Measurements from ENCODE around the gene GTF3C6. TPM values are rescaled to one million over a fixed set of nuclear protein-coding genes. Genes with fewer than 3 reads are reported as not detected.
"Not testable (repeated sequence)": the region's sequence is repeated elsewhere in the genome, so short reads cannot be mapped to it uniquely, and the experiment has no call there.

The GTF3C6 gene
- total RNA-seq, 2 donors from 2014 or later: 28.1 to 36.8 TPM

DNA sequence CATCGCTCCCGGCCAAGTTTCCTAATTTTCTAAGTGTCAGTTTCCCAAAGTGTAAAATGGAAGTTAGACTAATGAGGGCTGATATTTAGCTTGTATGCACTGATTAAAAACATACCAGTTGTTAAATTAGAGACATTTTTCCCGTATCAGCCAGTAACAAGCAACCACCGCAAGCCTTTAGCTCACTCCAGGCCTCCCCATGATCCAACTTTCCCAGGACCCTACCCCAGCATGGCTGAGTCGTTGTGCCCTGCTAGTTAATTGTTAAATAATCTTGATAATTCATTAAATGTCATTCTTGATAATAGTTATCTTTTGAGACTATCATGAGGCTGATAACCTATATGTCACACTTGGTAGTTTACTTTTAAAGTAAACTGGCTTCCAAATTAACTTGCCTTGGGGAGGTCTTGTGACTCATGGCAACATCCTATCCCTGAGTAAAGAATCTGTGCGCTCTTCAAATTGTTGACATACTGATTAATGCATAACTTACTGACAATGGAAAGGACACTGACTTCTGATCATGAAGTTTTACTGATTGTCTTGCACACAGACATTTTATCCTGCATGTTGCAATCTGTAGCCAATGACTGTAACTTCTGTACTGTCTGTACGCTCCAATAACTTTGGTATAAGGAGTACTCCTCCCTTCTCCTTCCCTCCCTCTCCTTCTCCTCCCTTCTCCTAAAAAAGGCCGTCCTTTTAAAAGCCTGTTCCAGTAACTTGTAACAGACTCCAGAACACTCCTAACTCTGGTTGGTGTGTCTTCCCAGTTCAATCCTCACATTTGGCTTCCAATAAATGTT is 6.3 kb upstream of the GTF3C6 start:
- DNase-seq (no peak), ATAC-seq (no peak)
- peaks cover 2% of the 10 kb centered on the region for H3K4me1 Mint-ChIP-seq
- H3K27ac Mint-ChIP-seq: peak overlapping the region; percentile 6
- no peaks in the 10 kb centered on the region for H3K9me3 ChIP-seq (ENCODE audit: control insufficient read depth, low read length, poor library complexity, severe bottlenecking)
- H3K27me3 Mint-ChIP-seq: peaks cover 4% of the 10 kb centered on the region
- no peaks in the 10 kb centered on the region for H3K36me3 Mint-ChIP-seq (ENCODE audit: low read depth)
- H3K4me3 Mint-ChIP-seq: no peak overlapping the region

DNA sequence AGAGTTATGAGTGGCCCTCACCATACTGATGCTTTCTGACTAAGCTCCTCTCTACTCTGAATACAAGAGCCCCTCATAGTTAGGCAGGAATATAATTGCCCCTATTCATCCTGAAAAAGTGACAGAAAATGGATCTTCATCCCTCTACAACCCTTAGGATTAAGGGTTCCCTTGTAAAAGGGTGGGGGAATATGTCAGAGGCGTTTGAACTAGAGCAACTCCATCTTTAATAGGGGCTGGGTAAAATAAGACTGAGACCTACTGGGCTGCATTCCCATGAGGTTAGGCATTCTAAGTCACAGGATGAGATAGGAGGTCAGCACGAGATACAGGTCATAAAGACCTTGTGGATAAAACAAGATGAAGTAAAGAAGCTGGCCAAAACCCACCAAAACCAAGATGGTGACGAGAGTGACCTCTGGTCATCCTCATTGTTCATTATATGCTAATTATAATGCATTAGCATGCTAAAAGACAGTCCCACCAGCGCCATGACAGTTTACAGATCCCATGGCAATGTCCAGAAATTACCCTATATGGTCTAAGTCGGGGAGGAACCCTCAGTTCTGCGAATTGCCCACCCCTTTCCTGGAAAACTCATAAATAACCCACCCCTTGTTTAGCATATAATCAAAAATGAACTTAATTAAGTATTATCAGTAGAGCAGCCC is 4.7 kb upstream of the GTF3C6 start:
- peaks cover 2% of the 10 kb centered on the region for H3K36me3 Mint-ChIP-seq (ENCODE audit: low read depth)
- H3K4me1 Mint-ChIP-seq: peaks cover 9% of the 10 kb centered on the region
- no peak overlapping the region for H3K4me3 Mint-ChIP-seq
- ATAC-seq (no peak), DNase-seq (no peak)
- no peak overlapping the region for H3K27ac Mint-ChIP-seq
- H3K27me3 Mint-ChIP-seq: peaks cover 4% of the 10 kb centered on the region
- H3K9me3 ChIP-seq (ENCODE audit: control insufficient read depth, low read length, poor library complexity, severe bottlenecking): no peaks in the 10 kb centered on the region

DNA sequence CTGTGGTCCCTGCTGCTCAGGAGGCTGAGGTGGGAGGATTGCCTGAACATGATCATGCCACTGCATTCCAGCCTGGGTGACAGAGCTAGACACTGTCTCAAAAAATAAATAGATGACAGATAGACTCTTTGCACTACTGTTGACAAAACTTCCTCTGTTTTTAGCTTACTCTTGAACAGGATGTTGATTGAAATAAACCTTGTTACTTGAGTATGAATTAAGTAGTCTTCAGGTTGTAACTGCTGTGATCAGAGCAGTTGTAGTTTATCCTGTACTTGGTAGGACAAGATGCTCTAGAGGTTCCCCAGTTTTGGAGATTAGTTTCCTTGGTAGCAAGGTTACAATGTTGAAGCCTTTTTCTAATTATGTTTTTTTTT is 1.5 kb downstream of the GTF3C6 start:
- Mint-ChIP-seq H3K4me3 (peak overlapping the region; percentile 41), H3K4me1 (peaks cover 11% of the 10 kb centered on the region), H3K36me3 (ENCODE audit: low read depth) (peaks cover 4% of the 10 kb centered on the region), H3K27me3 (no peaks in the 10 kb centered on the region), H3K27ac (no peak overlapping the region)
- ATAC-seq: no peak
- no peak for DNase-seq
- no peaks in the 10 kb centered on the region for H3K9me3 ChIP-seq (ENCODE audit: control insufficient read depth, low read length, poor library complexity, severe bottlenecking)

DNA sequence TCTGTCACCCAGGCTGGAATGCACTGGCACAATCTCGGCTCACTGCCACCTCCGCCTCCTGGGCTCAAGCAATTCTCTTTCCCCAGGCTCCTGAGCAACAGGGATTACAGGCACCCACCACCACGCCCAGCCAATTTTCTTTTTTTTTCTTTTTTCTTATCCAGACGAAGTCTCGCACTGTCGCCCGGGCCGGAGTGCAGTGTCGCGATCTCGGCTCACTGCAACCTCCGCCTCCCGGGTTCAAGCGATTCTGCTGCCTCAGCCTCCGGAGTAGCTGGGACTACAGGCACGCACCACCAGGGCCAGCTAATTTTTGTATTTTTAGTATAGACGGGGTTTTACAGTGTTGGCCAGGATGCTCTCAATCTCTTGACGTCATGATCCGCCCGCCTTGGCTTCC is 4.1 kb downstream of the GTF3C6 start:
- not testable (repeated sequence) for H3K36me3 Mint-ChIP-seq (ENCODE audit: low read depth); H3K27me3 Mint-ChIP-seq; H3K4me3 Mint-ChIP-seq; H3K4me1 Mint-ChIP-seq; DNase-seq; H3K9me3 ChIP-seq (ENCODE audit: control insufficient read depth, low read length, poor library complexity, severe bottlenecking); ATAC-seq
- peak overlapping the region; percentile 63 for H3K27ac Mint-ChIP-seq

DNA sequence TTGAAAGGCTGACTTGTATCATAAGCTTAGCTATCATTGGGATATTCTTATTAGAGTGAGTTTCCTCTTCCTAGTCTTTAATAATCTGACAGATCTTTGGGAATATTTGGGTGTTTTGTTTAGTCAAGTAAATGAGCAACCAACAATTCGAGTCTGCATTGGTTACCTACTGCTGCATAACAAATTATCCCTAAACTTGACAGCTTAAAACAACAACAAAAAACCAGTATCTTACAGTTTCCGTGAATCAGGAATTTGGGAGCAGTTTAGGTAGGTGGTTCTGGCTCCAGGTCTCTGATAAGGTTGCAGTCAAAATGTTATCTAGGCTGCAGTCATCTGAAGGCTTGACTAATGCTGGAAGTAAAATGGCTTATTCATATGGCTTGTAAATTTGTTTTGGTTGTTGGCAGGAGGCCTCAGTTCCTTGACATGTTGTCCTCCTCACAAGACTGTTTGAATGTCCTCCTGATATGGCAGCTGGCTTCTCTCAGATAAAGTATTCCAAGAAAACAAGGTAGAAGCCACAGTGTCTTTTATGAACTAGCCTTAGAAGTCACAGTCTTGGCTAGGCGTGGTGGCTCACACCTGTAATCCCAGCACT is 7.2 kb downstream of the GTF3C6 start:
- no peaks in the 10 kb centered on the region for H3K4me1 Mint-ChIP-seq
- peaks cover 2% of the 10 kb centered on the region for H3K36me3 Mint-ChIP-seq (ENCODE audit: low read depth)
- H3K4me3 Mint-ChIP-seq: no peak overlapping the region
- H3K9me3 ChIP-seq (ENCODE audit: control insufficient read depth, low read length, poor library complexity, severe bottlenecking): no peaks in the 10 kb centered on the region
- DNase-seq (no peak), ATAC-seq (no peak)
- H3K27ac Mint-ChIP-seq: no peak overlapping the region
- no peaks in the 10 kb centered on the region for H3K27me3 Mint-ChIP-seq

DNA sequence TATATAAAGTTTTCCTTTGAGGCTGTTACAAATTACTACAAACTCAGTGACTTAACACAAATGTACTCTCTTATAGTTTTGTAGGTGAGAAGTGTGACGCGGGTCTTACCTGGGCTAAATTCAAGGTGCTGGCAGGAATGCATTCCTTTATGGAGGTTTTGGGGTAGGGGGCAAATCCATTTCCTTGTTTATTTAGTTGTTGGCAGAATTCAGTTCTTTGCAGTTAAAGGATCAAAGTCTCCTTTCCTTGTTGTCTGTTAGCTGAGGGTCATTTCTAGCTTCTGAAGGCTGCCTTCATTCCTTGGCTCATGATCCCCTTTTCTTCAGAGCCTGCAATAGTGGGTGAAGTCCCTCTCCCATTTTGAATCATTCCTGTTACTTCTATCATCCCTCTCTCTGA is 10.2 kb downstream of the GTF3C6 start:
- H3K9me3 ChIP-seq (ENCODE audit: control insufficient read depth, low read length, poor library complexity, severe bottlenecking); ATAC-seq; H3K27me3 Mint-ChIP-seq; H3K4me1 Mint-ChIP-seq; DNase-seq; H3K36me3 Mint-ChIP-seq (ENCODE audit: low read depth): not testable (repeated sequence)
- Mint-ChIP-seq H3K27ac (peak overlapping the region; percentile 4), H3K4me3 (peak overlapping the region; percentile 45)

DNA sequence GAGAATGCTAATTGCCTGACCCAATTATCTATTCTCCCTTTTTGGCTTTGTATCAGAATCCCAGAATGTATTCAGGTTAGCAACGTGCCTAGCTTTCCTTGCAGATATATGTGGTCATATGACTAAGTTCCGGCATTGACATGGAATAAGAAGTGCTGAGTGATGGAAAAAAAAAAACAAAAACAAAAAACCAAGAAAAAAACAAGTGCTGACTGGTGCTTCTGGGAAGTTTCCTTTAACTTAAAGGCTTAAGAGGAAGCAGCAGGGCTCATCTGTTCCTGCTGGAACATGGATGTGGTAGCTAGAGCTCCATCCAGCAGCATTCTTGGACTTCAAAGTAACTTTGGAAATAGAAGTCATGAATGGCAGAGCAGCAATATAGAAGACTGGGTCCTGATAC is 13.0 kb downstream of the GTF3C6 start:
- Mint-ChIP-seq H3K4me3 (no peak overlapping the region), H3K36me3 (ENCODE audit: low read depth) (no peaks in the 10 kb centered on the region), H3K27ac (no peak overlapping the region), H3K27me3 (no peaks in the 10 kb centered on the region), H3K4me1 (no peaks in the 10 kb centered on the region)
- no peaks in the 10 kb centered on the region for H3K9me3 ChIP-seq (ENCODE audit: control insufficient read depth, low read length, poor library complexity, severe bottlenecking)
- no peak for ATAC-seq
- no peak for DNase-seq

DNA sequence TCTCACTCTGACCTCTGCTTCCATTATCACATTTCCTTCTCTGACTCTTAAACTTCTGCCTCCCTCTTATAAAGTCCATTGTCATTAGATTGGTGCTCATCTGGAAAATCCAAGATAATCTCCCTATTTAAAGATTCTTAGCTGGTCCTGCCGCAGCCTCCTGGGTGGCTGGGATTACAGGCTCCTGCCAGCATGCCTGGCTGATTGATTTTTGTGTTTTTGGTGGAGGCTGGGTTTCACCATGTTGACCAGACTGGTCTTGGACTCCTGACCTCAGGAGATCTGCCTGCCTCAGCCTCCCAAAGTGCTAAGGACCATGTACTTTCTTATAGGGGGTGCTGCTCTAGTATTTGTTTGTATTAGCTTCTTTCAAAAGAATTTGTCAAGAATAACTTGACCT is 18.1 kb downstream of the GTF3C6 start:
- no peak overlapping the region for H3K27ac Mint-ChIP-seq
- H3K4me1 Mint-ChIP-seq: peaks cover 10% of the 10 kb centered on the region
- no peak for ATAC-seq
- no peak for DNase-seq
- H3K36me3 Mint-ChIP-seq (ENCODE audit: low read depth): no peaks in the 10 kb centered on the region
- no peak overlapping the region for H3K4me3 Mint-ChIP-seq
- H3K9me3 ChIP-seq (ENCODE audit: control insufficient read depth, low read length, poor library complexity, severe bottlenecking): no peaks in the 10 kb centered on the region
- H3K27me3 Mint-ChIP-seq: no peaks in the 10 kb centered on the region

DNA sequence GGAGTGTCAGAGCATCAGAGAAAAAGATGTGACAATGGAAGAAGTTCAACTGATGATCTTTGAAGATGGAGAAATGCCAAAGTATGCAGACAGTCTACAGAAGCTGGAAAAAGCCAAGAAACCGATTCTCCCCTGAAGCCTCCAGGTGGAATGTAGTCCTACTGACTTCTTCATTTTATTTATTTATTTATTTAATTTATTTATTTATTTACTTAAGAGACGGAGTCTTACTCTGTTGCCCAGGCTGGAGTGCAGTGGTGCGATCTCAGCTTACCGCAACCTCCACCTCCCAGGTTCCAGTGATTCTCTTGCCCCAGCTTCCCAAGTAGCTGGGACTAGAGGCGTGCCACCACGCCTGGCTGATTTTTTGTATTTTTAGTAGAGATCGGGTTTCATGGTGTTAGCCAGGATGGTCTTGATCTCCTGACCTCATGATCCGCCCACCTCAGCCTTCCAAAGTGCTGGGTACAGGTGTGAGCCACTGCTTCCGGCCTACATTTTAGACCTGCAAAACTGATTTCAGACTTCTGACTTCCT is 21.1 kb downstream of the GTF3C6 start:
- ATAC-seq (no peak), DNase-seq (no peak)
- Mint-ChIP-seq H3K4me3 (no peak overlapping the region), H3K36me3 (ENCODE audit: low read depth) (peaks cover 4% of the 10 kb centered on the region), H3K27me3 (no peaks in the 10 kb centered on the region), H3K27ac (no peak overlapping the region), H3K4me1 (peaks cover 27% of the 10 kb centered on the region)
- no peaks in the 10 kb centered on the region for H3K9me3 ChIP-seq (ENCODE audit: control insufficient read depth, low read length, poor library complexity, severe bottlenecking)

DNA sequence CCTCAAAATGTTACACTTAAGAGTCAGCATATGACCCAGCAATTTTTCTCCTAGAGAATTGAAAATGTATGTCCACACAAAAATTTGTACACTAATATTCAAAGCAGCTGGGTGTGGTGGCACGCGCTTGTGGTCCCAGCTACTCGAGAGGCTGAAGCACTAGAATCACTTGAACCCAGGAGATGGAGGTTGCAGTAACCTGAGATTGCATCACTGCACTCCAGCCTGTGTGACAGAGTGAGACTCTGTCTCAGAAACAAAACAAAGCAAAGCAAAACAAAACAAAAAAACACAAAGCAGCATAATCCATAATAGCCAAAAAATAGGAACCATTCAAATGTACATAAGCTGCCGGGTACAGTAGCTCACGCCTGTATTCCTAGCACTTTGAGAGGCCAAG is 21.7 kb downstream of the GTF3C6 start:
- H3K4me3 Mint-ChIP-seq: peak overlapping the region; percentile 97
- no peak overlapping the region for H3K27ac Mint-ChIP-seq
- ATAC-seq: no peak
- no peaks in the 10 kb centered on the region for H3K27me3 Mint-ChIP-seq
- DNase-seq: no peak
- no peaks in the 10 kb centered on the region for H3K9me3 ChIP-seq (ENCODE audit: control insufficient read depth, low read length, poor library complexity, severe bottlenecking)
- peaks cover 27% of the 10 kb centered on the region for H3K4me1 Mint-ChIP-seq
- peaks cover 4% of the 10 kb centered on the region for H3K36me3 Mint-ChIP-seq (ENCODE audit: low read depth)

DNA sequence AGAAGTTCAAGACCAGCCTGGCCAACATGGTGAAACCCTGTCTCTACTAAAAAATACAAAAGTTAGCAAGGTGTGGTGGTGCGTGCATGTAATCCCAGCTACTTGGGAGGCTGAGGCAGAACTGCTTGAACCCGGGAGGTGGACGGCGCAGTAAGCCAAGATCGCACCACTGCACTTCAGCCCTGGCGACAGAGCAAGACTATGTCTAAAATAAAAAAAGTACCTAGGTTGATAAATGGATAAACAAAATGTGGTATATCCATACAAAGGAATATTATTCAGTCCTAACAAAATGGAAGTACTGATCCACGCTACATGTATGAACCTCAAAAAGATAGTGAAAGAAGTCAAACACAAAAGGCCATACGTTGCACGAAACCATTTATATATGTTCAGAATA is 22.1 kb downstream of the GTF3C6 start:
- ATAC-seq (no peak), DNase-seq (no peak)
- Mint-ChIP-seq H3K36me3 (ENCODE audit: low read depth) (peaks cover 4% of the 10 kb centered on the region), H3K27ac (no peak overlapping the region), H3K27me3 (no peaks in the 10 kb centered on the region), H3K4me3 (peak overlapping the region; percentile 97), H3K4me1 (peaks cover 27% of the 10 kb centered on the region)
- H3K9me3 ChIP-seq (ENCODE audit: control insufficient read depth, low read length, poor library complexity, severe bottlenecking): no peaks in the 10 kb centered on the region

DNA sequence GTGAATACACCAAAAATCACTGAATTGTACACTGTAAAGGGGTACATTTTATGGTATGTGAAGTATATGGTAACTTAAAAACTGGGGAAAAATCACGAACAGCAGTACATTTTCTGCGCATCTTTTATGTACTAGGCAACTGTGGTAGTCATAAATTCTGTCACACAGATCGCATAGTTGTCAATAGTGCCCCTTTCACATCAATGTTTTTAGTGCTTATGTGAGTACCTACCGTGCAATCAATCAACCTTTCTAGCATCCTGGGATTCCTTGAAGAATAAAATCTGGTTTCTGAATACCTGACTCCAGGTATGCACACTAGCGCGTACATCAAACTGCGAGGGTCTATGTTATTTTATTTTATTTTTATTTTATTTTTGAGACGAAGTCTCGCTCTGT is 22.7 kb downstream of the GTF3C6 start:
- peak overlapping the region; percentile 97 for H3K4me3 Mint-ChIP-seq
- H3K27me3 Mint-ChIP-seq: no peaks in the 10 kb centered on the region
- ATAC-seq (peak; percentile 0), DNase-seq (no peak)
- peaks cover 30% of the 10 kb centered on the region for H3K4me1 Mint-ChIP-seq
- no peaks in the 10 kb centered on the region for H3K9me3 ChIP-seq (ENCODE audit: control insufficient read depth, low read length, poor library complexity, severe bottlenecking)
- H3K36me3 Mint-ChIP-seq (ENCODE audit: low read depth): peaks cover 8% of the 10 kb centered on the region
- peak overlapping the region; percentile 99 for H3K27ac Mint-ChIP-seq

DNA sequence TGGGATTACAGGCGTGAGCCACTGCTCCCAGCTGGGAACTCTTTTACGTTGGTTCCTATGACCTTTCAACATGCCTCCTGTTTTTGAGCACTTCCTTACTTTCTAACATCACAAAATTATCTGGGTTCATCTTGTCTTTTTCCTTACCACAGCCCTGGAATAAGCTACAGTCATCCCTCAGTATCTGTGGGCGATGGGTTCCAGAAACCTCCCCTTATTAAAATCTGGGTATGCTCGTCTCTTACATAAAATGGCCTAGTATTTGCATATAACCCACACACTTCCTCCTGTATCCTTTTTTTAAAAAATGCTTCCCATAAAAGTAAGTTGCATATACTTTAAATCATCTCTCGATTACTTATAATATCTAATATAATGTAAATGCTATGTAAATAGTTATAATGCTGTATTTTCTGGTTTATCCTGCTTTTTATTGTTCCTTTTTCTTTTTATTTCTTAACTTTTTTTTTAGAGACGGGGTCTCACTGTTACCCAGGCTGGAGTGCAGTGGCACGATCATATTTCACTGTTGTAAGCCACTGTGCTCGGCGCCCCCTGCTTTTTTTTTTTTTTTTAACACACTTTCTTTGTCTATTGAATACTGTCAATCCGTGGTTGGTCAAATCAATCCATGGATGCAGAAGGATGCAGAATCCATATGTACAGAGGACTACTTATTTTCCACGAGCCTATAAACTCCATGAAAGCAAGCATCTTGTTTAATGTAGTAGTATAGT is 32.5 kb downstream of the GTF3C6 start:
- H3K27me3 Mint-ChIP-seq: no peaks in the 10 kb centered on the region

More for the DNA sequence above, 32.5 kb downstream of the GTF3C6 start:
- Mint-ChIP-seq H3K36me3 (ENCODE audit: low read depth) (peaks cover 5% of the 10 kb centered on the region), H3K4me3 (no peak overlapping the region), H3K4me1 (peaks cover 6% of the 10 kb centered on the region), H3K27ac (peak overlapping the region; percentile 41)
- ATAC-seq (no peak), DNase-seq (no peak)
- no peaks in the 10 kb centered on the region for H3K9me3 ChIP-seq (ENCODE audit: control insufficient read depth, low read length, poor library complexity, severe bottlenecking)

Data from T-helper 17 cell (primary cell).